ENCODE measurements around the gene REG3G.

The REG3G gene

DNA sequence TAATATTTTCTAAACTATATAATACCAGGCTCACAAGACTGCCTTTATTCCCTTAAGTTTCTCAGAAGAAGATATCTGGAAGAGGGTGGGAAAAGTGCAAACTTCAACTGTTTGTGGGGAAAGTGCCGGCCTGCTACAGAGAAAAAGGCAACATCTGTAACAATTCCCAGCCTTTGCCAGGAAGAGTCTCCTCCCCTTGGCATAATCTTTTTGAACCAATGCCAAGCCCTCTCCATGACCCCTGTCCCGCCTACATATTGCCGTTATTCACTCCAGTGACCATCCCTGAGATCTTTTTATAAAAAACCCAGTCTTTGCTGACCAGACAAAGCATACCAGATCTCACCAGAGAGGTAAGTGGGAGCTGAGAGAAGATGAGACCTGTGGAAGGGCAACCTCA lies at the start of gene REG3G:
Gene REG3G, plus strand, starts transcription at position 282 of the 400 bp plus-strand sequence. CDS start 392 bp downstream, outside the sequence.
- no peak for DNase-seq (ENCODE audit: low read depth, low spot score)

DNA sequence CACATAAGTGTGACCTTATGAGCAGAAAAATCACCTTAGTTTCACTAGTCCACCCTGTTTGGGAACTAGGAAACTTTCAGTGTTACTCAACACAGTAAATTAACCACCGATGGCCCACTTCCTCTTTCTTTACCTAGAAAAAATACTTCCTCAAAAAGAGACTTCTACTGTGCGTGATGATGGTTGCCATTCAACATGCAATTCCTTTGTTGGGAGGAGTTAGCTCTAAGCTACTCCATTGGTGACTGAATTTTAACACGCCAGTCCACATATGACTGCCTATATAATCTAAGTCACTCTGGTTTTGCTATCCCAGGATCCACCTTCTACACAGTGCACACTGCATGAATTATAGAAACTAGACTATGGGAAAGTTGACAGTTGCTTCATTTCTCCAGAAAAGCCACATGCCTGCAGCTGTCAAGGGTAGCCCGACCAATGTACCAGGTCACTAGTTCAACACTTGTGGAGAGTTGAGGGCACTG lies 47.8 kb upstream of the REG3G start:
- DNase-seq (ENCODE audit: low read depth, low spot score) = no peak

DNA sequence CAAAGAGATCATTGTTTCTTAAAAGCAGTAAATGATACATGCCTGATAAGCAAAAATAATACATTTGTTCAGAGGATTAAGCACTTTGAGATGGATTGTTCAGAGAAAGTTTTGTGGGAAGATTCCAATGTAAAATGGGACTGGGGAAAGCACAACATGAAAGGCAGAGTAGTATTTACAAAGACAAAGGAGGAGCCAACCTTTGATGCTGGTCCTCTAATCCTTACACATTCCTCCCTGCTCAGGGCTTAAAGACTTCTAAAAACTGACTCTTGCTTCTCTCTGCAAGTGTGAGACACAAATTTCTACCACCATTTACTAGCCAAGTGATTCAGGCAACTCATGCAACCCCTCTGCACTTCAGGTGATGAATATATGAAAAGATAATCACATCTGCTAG lies 47.2 kb upstream of the REG3G start:
- DNase-seq (ENCODE audit: low read depth, low spot score) = no peak

DNA sequence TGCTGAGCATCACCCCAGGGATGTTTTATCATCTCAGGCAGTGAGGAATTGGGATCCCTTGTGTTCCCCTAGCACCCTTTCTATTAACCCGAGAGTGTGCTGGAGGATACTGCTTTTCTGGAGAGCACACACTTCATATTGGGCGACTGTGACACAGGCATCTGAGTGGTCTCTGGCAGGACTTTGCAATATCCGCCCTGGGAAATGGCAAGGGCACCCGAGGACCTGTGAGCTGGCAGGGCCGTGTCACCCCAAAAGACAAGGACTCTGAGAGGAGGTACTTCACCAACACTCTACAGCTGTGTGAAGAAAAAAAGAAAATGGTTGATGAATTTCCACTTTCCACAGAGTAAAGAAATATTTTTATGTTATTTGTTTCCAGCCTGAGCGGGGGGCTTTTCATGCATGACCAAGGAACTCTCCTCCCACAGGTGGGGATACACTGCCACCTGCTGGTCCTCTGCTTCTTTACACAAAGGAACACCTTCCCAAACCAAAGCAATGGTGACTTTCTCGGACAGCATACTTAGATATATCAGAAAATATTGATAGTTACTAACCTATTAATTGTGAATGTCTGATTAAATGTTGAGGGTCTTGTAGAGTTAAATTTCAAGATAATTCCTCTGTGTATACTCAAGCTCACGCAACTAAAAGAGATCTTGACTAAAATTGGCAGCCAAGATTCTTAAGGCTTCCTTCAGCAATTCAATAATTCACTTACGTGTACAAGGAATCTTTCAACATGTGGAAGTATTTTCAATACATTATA lies 45.9 kb upstream of the REG3G start:
- DNase-seq (ENCODE audit: low read depth, low spot score) = no peak

DNA sequence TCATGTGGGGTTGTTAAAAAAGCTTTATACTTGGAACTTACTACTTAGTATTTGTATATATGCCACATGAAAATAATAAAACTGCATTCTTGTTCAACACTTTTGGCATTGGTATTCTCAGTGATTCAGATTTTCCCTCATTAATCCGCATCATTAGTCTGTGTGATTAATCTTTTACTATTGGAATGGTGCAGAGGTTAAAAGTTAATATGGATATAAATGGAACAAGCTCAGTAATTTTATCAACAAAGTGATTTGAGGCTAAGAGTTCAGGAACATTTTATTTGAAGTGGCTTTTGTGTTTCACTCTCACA lies 45.4 kb upstream of the REG3G start:
- DNase-seq (ENCODE audit: low read depth, low spot score) = no peak

DNA sequence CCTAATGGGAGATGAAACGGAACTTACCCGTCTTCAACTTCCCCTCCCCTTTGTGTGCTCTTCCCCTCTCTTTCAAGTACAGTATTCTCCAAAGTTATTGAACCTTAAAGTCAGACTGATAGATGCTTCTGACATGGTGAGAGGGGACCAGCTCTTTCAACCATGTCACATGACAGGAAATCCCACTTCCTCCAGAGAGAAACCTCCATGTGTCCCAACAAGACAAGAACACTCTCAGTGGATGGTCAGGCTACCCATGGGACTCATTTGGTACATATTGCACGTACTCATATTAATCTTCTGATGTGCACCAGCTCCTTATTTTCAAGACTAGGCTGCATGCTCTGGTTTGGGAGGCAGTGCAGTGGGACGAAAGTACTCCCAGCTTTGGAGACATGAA lies 44.6 kb upstream of the REG3G start:
- DNase-seq (ENCODE audit: low read depth, low spot score) = no peak

DNA sequence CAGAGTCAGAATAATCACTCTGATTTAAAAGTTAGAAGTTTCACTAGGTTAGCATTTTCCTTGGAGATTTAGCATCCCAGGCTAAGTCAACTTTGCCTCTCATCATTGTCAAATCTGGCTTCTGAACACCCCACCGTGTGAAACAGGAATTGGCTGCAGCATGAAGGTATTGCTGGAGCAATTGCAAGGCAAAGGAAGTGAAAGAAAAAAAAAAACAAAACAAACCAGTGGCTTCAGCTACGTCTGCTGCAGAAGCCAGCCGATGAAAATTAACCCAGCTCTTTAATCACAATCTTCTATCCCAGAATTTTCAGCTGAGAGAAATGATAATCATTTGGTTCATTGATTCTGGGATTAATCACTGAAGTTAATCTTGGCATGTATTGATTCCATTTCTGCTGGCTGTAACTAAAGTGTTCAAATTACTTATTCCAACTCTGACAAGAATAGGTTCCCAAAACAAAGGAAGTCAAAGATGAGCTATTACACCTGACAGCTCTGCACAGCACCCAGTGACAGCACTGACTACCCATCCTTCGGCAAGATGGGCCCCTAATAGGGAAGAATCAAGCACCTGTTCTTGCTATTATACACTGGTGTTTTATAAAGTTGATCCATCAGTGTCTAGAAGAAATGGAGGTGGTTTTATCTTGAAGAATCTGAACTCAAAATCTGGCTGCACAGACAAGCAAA lies 42.7 kb upstream of the REG3G start:
- no peak for DNase-seq (ENCODE audit: low read depth, low spot score)

DNA sequence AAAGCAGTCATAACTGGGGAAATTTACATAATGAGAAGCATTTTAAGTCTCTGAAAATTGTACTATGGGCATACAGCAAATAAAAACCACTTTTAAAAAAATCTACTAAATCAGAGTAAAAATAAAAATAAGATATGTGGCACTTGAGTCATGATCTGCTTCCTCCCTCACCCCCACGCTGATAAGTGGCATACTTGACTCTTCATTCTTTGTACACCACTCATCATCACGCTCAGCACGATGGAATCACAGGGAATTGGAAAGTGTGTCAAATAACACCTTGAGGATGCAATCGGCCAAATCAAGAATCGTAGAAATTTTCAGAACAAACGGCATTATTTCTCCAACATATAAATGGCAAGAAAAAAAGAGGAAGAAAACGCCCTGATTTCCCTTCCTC lies 41.1 kb upstream of the REG3G start:
- no peak for DNase-seq (ENCODE audit: low read depth, low spot score)

DNA sequence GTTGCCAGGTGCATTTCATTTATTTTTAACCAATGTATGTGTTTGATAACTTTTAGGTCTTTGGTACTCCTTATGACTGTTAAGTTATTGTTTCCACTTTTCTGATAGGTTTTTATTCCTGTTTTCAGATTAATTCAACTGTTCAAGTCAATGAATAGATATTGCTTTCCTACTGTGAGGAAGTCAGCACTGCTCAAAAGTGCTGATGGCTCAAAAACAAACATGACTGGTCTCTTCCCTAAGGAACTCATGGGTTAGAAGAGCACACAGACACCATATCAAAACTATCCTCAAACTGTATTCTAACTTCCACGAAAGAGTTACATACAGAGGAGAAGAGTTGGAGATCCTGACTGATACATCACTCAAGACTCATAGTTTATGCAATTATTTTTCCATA lies 39.9 kb upstream of the REG3G start:
- no peak for DNase-seq (ENCODE audit: low read depth, low spot score)

DNA sequence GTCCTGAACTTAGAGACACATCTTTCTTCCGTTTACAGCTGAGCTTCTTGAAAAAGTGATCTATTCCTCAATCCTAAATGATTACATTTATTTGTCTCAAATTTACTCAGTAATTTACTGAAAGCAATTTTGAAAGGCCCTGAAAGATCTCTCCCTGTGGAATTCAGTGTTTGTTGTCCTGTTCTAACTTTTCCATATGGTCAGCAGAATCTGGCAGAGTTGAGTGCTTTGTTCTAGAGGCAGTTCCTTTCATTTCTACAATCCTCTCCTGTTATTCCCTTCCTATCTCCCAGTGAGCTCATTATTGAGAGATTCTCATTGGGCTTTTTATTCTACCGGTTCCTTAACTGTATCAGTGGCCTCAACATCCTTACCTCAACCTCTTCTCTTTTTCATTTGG lies 36.5 kb upstream of the REG3G start:
- DNase-seq (ENCODE audit: low read depth, low spot score) = no peak

DNA sequence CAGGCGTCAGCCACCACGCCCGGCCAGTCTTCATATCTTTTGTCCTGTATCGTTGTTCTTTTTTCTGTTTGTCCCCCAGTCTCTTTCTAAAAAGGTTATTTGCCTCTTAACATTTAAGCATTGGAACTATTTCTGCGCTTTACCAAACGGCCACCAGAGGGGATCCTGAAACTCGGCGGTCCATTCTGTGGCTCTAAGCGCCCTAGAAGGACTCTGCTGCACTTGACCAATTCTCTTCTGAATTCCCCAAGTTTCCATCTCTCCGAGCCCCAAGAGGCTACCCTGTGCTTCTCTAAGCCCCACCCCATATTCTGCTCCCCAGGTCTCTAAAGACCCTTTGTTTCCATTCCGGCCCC lies 33.1 kb upstream of the REG3G start:
- DNase-seq (ENCODE audit: low read depth, low spot score) = no peak

DNA sequence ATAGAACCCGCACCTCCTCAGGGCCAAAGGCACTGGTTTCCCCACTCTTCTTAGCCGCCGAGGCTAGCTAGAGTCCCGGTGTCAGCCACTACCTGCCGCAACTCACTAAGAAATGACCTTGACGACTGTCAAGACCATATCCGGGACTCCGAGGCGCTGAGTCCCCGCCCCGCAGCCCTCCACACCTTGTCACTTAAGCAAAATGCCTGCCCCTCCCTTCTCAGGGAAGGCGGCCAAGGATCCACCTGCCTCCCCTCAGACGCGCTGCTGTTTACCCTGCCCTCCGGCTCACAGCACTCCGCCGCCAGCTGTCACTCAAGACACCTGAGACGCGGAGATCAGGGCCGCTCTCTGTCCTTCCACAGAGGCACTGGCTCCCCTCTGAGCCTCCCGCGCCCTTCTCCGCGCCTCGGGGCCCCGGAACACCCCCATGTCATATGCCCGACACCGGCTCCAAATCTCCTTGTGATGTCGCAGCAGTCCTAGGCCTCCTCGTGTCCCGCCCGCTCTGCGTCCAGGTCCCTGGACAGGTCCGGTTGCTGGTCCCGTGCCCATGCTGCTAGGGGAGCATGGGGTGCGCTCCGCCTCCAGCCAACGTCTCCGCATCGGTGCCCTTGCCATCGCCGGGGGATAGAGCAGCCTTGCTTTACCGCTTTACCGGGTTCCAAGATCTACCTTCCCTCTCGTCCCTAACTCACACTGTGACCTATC lies 32.5 kb upstream of the REG3G start:
- DNase-seq (ENCODE audit: low read depth, low spot score) = no peak

DNA sequence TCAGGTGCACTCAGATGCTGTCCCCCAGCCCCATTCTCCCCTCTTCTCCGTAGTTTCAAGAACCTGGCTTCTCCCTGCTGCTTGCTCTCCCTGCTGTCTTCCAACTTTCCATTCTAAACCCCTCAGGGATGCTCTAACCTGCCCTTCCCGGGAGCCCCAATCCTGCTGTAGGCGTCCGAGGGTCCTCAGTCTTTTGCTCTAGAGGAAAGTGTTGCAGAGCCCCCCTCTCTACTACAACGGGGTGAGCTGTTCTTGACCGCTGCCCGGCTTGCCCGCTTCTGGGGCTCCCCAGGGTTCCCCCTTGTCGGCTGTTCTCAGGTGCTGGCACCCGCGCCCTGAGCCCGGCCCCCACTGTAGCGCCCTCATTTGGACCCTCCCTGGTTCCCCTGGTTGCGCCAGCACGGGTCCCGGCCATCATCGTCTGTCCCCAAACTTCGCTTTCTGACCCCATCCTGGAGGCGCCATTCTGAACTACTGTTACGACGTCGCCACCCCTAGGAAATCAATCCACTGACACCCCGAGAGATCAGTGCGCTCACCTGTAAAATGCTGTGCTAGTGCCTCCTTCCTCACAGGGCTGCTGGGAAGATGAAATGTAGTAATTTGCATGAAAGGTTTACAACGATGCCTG lies 31.9 kb upstream of the REG3G start:
- no peak for DNase-seq (ENCODE audit: low read depth, low spot score)

DNA sequence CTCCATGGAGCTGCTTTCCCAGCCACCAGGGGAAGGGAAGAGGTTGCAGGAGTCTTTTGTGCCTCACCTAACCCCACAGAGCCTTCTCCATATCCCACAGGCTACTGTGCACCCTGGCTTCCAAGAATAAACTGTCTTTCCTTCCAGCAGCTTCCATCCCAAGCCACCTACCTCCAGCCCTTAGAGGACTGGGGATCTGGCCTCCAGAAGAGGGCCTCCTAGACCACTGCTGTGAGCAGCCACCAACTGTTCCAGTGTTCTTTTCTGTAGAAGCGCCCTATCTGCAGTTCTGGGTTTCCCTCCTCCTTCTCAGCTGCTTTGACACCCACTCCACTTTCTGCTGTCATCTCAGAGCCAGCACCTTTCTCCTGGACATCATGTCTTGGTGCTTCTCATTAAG lies 30.7 kb upstream of the REG3G start:
- no peak for DNase-seq (ENCODE audit: low read depth, low spot score)

DNA sequence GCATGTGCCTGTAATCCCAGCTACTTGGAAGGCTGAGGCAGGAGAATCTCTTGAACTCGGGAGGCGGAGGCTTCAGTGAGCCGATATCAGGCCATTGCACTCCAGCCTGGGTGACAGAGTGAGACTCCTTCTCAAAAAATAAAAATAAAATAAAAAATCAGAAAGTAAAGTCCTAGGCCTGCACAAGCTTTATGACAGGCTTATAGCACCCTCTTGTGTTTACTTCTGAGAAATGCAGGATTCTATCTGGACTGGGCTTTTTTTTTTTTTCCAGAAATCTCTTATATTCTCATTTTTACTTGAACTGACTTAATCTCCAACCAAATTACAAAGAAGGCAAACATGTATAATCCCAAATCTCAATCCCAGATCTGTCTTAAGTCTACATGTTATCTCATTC lies 26.1 kb upstream of the REG3G start:
- no peak for DNase-seq (ENCODE audit: low read depth, low spot score)

DNA sequence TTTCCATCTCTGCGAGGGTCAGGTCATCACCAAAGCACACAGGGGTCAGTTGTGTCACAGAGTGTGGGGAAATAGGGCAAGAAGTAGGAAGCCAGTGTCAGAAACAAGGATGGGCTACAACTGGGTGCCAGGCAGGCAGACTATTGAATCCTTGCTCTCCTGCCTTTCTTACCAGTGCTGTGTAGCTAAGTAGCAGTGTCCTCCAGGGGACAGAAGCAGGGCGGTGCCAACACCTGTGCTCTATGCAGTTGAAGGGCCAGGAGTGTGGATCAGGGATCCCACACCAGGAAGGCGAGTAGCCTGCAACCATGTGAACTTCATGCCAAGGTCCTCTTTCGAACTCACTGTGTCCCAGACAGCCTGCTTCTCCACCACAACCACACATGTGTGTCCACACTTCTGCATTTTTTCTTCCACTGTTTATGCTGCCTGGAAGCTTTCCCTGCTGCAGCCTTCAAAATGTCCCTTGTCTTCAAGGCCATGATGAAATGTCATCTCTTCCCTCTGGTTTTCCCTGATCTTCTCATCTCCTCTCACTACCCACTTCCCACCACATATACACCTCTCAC lies 25.4 kb upstream of the REG3G start:
- DNase-seq (ENCODE audit: low read depth, low spot score) = no peak

DNA sequence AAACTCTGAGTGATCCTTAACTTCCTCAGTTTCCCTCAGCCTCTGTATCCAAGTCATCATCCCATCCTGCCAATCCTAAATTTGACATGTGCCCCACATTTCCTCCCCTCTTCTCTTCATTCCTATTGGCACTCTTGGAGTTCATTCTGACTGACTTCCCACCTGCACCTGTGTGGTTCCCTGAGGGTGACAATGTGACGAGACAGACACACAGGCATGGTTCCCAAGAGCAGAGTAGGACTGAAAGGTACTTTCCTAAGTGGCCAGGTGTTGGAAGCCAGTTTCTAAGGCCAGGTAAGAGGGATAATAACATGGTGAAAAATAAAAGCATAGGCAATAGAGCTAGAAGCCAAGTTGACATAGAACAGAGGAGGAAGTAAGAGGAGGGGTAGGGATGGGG lies 24.2 kb upstream of the REG3G start:
- no peak for DNase-seq (ENCODE audit: low read depth, low spot score)

DNA sequence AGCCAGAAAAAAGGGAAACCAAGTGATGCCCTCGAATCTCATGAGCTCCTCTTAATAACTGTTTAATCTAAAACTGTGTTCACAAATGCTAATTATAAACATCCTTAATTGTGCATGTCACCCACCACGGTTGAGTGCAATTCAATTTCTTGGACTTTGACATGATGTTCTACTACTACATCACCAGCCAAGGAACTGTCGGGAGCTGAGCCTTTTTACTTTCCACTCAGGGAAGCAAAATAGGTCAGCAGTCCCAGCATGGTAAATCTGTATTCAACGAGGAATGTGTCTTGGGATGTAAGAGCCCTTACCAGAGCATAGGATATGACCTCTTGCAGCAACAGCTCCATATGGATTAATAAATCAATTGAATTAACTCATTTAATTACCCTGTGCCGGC lies 20.8 kb upstream of the REG3G start:
- no peak for DNase-seq (ENCODE audit: low read depth, low spot score)

DNA sequence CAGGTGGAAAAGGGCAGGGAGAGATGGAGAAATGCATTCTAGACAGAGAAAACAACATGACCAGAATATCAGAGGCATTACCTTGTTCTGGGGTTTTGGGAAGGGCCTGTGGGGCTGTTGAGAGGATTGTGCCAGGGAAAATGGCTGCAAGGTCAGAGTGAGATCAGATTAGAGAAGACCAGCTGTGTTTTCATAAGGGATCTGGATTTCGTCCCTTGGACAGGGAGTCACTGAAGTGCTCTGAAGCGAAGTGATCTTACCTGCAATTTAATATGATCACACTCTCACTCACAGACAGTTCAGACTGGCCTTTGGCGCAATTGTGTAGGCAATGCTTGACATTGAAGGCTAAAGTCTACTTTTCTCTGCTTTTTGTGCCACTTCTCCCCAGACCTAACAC lies 20.3 kb upstream of the REG3G start:
- DNase-seq (ENCODE audit: low read depth, low spot score) = no peak

DNA sequence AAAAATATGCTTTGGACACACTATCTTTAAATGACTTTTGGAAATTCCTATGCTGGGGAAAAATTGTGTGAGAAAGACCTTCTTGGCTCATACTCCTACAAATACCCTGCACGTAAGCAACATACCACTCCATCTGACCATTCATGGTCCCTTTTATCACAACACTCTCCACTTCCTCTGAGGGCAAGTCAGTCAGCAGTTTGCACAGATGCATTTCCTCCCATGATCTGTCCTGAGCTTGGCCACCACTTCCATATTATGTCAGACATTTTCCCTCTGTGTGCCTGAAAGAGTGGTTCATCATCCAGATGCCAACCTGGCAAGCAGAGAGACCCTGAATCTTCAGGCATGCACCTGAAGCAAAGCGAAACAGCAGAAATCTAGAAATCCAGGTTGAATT lies 16.1 kb upstream of the REG3G start:
- no peak for DNase-seq (ENCODE audit: low read depth, low spot score)

DNA sequence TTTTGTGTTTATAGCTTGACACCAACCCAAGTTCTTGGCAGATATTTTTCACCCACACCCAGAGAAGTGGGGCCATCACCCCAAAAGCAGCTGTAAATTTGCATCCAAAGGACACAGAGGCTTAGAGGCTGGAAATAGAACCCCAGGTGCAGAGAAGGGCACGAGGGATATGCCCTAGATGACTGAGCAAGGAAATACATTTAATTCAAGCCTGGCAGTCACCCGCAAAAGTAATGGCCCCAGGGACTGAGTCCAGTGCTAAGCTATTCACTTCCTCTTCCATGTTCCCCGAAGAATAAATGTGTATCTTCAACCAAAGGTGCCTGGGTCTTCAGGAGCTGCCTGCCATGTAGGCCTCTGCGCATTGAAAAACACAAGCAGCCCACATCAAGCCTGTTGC lies 14.0 kb upstream of the REG3G start:
- no peak for DNase-seq (ENCODE audit: low read depth, low spot score)

DNA sequence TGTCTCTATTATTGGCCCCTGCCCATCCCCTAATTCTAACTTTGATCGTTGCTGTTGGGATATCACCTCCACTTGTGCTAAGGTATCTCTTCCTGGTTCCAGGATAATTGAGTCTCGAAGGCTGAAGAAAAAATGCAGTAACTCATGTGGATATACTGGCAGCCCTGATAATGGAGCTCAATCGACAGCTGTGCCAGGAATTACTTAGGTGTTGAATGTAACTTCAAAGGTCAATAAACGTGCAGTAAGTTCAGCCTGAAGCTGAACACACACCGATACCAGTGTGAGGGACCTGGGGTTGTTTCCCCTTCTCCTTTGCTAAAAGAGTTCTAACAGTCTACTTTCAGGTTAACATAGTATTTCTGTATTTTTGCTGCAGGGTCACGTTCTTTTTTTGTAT lies 11.9 kb upstream of the REG3G start:
- DNase-seq (ENCODE audit: low read depth, low spot score) = no peak

All from smooth muscle cell of the brain vasculature (primary cell).